ENCODE measurements around the gene ARHGAP29.

ARHGAP29 gene

GRCh38 chr1:94283462-94283861, 46.1 kb upstream of the ARHGAP29 start:
- Histone ChIP-seq H2BK15ac (ENCODE audit: low read depth, poor library complexity, severe bottlenecking) (no peak overlapping the region), H3K4me3 (ENCODE audit: insufficient read depth in 1 of 2, low read depth in 1 of 2, low read length in 2 of 2) (no peak overlapping the region), H3K23ac (ENCODE audit: low read length in 2 of 2) (no peak overlapping the region), H4K8ac (ENCODE audit: low read length) (no peak overlapping the region), H2AFZ (ENCODE audit: low read depth, low read length) (no peak overlapping the region), H2BK5ac (ENCODE audit: low read depth, low read length, poor library complexity, severe bottlenecking) (no peak overlapping the region), H3K4ac (ENCODE audit: low read depth in 1 of 2, low read length in 2 of 2) (no peak overlapping the region), H3K79me1 (replicated peaks; ENCODE audit: low read length, poor library complexity, severe bottlenecking) (peaks cover 1% of the 10 kb centered on the region), H4K91ac (ENCODE audit: low read length) (no peak overlapping the region), H3K4me1 (ENCODE audit: control insufficient read depth, insufficient read depth, low read depth, low read length) (no peaks in the 10 kb centered on the region), H3K36me3 (ENCODE audit: control insufficient read depth in 1 of 2, insufficient read depth in 2 of 2, low read depth in 1 of 2, low read length in 2 of 2) (no peaks in the 10 kb centered on the region), H3K27me3 (ENCODE audit: control insufficient read depth in 1 of 2, insufficient read depth in 1 of 2, low read length in 2 of 2) (no peaks in the 10 kb centered on the region), H3K9ac (ENCODE audit: low read length) (no peak overlapping the region), H2BK120ac (ENCODE audit: low read depth, low read length) (no peak overlapping the region), H3K27ac (ENCODE audit: low read length, poor library complexity, severe bottlenecking) (no peak overlapping the region), H3K18ac (ENCODE audit: low read depth in 1 of 2, low read length in 2 of 2) (no peak overlapping the region), H3K14ac (ENCODE audit: low read length in 2 of 2) (no peak overlapping the region), H3K4me2 (ENCODE audit: low read length, poor library complexity, severe bottlenecking) (no peak overlapping the region), H2AK5ac (ENCODE audit: low read length, severe bottlenecking) (no peak overlapping the region), H2BK12ac (ENCODE audit: low read length in 2 of 2) (no peak overlapping the region), H3K9me3 (ENCODE audit: control insufficient read depth, low read length) (no peaks in the 10 kb centered on the region)
- no CpG with 5 or more reads among the region's 1 CpG for WGBS
- DNase-seq: no peak

GRCh38 chr1:94282143-94282711, 44.8 kb upstream of the ARHGAP29 start:
- Histone ChIP-seq H3K4me1 (ENCODE audit: control insufficient read depth, insufficient read depth, low read depth, low read length) (no peaks in the 10 kb centered on the region), H2BK15ac (ENCODE audit: low read depth, poor library complexity, severe bottlenecking) (no peak overlapping the region), H2AFZ (ENCODE audit: low read depth, low read length) (no peak overlapping the region), H3K4ac (ENCODE audit: low read depth in 1 of 2, low read length in 2 of 2) (no peak overlapping the region), H3K79me1 (replicated peaks; ENCODE audit: low read length, poor library complexity, severe bottlenecking) (peaks cover 1% of the 10 kb centered on the region), H3K27ac (ENCODE audit: low read length, poor library complexity, severe bottlenecking) (no peak overlapping the region), H2AK5ac (ENCODE audit: low read length, severe bottlenecking) (no peak overlapping the region), H3K9me3 (ENCODE audit: control insufficient read depth, low read length) (no peaks in the 10 kb centered on the region), H3K23ac (ENCODE audit: low read length in 2 of 2) (no peak overlapping the region), H2BK12ac (ENCODE audit: low read length in 2 of 2) (no peak overlapping the region), H4K8ac (ENCODE audit: low read length) (no peak overlapping the region), H4K91ac (ENCODE audit: low read length) (no peak overlapping the region), H3K4me2 (ENCODE audit: low read length, poor library complexity, severe bottlenecking) (no peak overlapping the region), H3K4me3 (ENCODE audit: insufficient read depth in 1 of 2, low read depth in 1 of 2, low read length in 2 of 2) (no peak overlapping the region), H2BK120ac (ENCODE audit: low read depth, low read length) (no peak overlapping the region), H3K14ac (ENCODE audit: low read length in 2 of 2) (no peak overlapping the region), H3K9ac (ENCODE audit: low read length) (no peak overlapping the region), H2BK5ac (ENCODE audit: low read depth, low read length, poor library complexity, severe bottlenecking) (no peak overlapping the region), H3K27me3 (ENCODE audit: control insufficient read depth in 1 of 2, insufficient read depth in 1 of 2, low read length in 2 of 2) (no peaks in the 10 kb centered on the region), H3K36me3 (ENCODE audit: control insufficient read depth in 1 of 2, insufficient read depth in 2 of 2, low read depth in 1 of 2, low read length in 2 of 2) (no peaks in the 10 kb centered on the region), H3K18ac (ENCODE audit: low read depth in 1 of 2, low read length in 2 of 2) (no peak overlapping the region)
- WGBS: 96% methylated on average over 5 of the region's 5 CpGs
- DNase-seq: no peak

- Histone ChIP-seq H2AFZ (ENCODE audit: low read depth, low read length) (no peak overlapping the region), H2BK5ac (ENCODE audit: low read depth, low read length, poor library complexity, severe bottlenecking) (no peak overlapping the region), H3K9ac (ENCODE audit: low read length) (no peak overlapping the region), H3K23ac (ENCODE audit: low read length in 2 of 2) (no peak overlapping the region), H3K4ac (ENCODE audit: low read depth in 1 of 2, low read length in 2 of 2) (no peak overlapping the region), H3K4me3 (ENCODE audit: insufficient read depth in 1 of 2, low read depth in 1 of 2, low read length in 2 of 2) (no peak overlapping the region), H4K8ac (ENCODE audit: low read length) (no peak overlapping the region), H3K36me3 (ENCODE audit: control insufficient read depth in 1 of 2, insufficient read depth in 2 of 2, low read depth in 1 of 2, low read length in 2 of 2) (no peaks in the 10 kb centered on the region), H3K27me3 (ENCODE audit: control insufficient read depth in 1 of 2, insufficient read depth in 1 of 2, low read length in 2 of 2) (no peaks in the 10 kb centered on the region), H3K14ac (ENCODE audit: low read length in 2 of 2) (no peak overlapping the region), H2BK120ac (ENCODE audit: low read depth, low read length) (no peak overlapping the region), H2BK12ac (ENCODE audit: low read length in 2 of 2) (no peak overlapping the region), H3K4me1 (ENCODE audit: control insufficient read depth, insufficient read depth, low read depth, low read length) (no peaks in the 10 kb centered on the region), H3K27ac (ENCODE audit: low read length, poor library complexity, severe bottlenecking) (no peak overlapping the region), H3K4me2 (ENCODE audit: low read length, poor library complexity, severe bottlenecking) (no peak overlapping the region), H3K18ac (ENCODE audit: low read depth in 1 of 2, low read length in 2 of 2) (no peak overlapping the region), H3K9me3 (ENCODE audit: control insufficient read depth, low read length) (no peaks in the 10 kb centered on the region), H4K91ac (ENCODE audit: low read length) (no peak overlapping the region), H2AK5ac (ENCODE audit: low read length, severe bottlenecking) (no peak overlapping the region), H3K79me1 (replicated peaks; ENCODE audit: low read length, poor library complexity, severe bottlenecking) (peaks cover 1% of the 10 kb centered on the region), H2BK15ac (ENCODE audit: low read depth, poor library complexity, severe bottlenecking) (no peak overlapping the region)
- no peak for DNase-seq
- 83% methylated on average over 6 of the region's 6 CpGs for WGBS
Measured at GRCh38 chr1:94281361-94282142, 44.2 kb upstream of the ARHGAP29 start.

- H2AFZ ChIP-seq (ENCODE audit: low read depth, low read length): no peak overlapping the region
- no peak for DNase-seq
- peaks cover 1% of the 10 kb centered on the region for H3K79me1 ChIP-seq (replicated peaks; ENCODE audit: low read length, poor library complexity, severe bottlenecking)
- H3K27ac ChIP-seq (ENCODE audit: low read length, poor library complexity, severe bottlenecking): no peak overlapping the region
- H2BK5ac ChIP-seq (ENCODE audit: low read depth, low read length, poor library complexity, severe bottlenecking): no peak overlapping the region
- no peak overlapping the region for H3K18ac ChIP-seq (ENCODE audit: low read depth in 1 of 2, low read length in 2 of 2)
- no peak overlapping the region for H3K14ac ChIP-seq (ENCODE audit: low read length in 2 of 2)
- no peak overlapping the region for H2BK12ac ChIP-seq (ENCODE audit: low read length in 2 of 2)
- H3K4me1 ChIP-seq (ENCODE audit: control insufficient read depth, insufficient read depth, low read depth, low read length): no peaks in the 10 kb centered on the region
- no peak overlapping the region for H4K8ac ChIP-seq (ENCODE audit: low read length)
- H2BK15ac ChIP-seq (ENCODE audit: low read depth, poor library complexity, severe bottlenecking): no peak overlapping the region
- no peak overlapping the region for H3K23ac ChIP-seq (ENCODE audit: low read length in 2 of 2)
- H2AK5ac ChIP-seq (ENCODE audit: low read length, severe bottlenecking): no peak overlapping the region
- no peaks in the 10 kb centered on the region for H3K36me3 ChIP-seq (ENCODE audit: control insufficient read depth in 1 of 2, insufficient read depth in 2 of 2, low read depth in 1 of 2, low read length in 2 of 2)
- WGBS: 80% methylated on average over 1 of the region's 1 CpG
- no peak overlapping the region for H3K4ac ChIP-seq (ENCODE audit: low read depth in 1 of 2, low read length in 2 of 2)
- H3K4me3 ChIP-seq (ENCODE audit: insufficient read depth in 1 of 2, low read depth in 1 of 2, low read length in 2 of 2): no peak overlapping the region
- no peak overlapping the region for H3K9ac ChIP-seq (ENCODE audit: low read length)
- H2BK120ac ChIP-seq (ENCODE audit: low read depth, low read length): no peak overlapping the region
- H4K91ac ChIP-seq (ENCODE audit: low read length): no peak overlapping the region
- no peaks in the 10 kb centered on the region for H3K27me3 ChIP-seq (ENCODE audit: control insufficient read depth in 1 of 2, insufficient read depth in 1 of 2, low read length in 2 of 2)
- H3K4me2 ChIP-seq (ENCODE audit: low read length, poor library complexity, severe bottlenecking): no peak overlapping the region
- no peaks in the 10 kb centered on the region for H3K9me3 ChIP-seq (ENCODE audit: control insufficient read depth, low read length)
Measured at GRCh38 chr1:94280541-94280940, 43.2 kb upstream of the ARHGAP29 start.
